ENCODE data around the gene FOXO3. TPM values are rescaled to one million over a fixed set of nuclear protein-coding genes. Genes with fewer than 3 reads are reported as not detected.

Gene FOXO3
- total RNA-seq = 16.6 and 40.8 TPM in 2 replicates

DNA sequence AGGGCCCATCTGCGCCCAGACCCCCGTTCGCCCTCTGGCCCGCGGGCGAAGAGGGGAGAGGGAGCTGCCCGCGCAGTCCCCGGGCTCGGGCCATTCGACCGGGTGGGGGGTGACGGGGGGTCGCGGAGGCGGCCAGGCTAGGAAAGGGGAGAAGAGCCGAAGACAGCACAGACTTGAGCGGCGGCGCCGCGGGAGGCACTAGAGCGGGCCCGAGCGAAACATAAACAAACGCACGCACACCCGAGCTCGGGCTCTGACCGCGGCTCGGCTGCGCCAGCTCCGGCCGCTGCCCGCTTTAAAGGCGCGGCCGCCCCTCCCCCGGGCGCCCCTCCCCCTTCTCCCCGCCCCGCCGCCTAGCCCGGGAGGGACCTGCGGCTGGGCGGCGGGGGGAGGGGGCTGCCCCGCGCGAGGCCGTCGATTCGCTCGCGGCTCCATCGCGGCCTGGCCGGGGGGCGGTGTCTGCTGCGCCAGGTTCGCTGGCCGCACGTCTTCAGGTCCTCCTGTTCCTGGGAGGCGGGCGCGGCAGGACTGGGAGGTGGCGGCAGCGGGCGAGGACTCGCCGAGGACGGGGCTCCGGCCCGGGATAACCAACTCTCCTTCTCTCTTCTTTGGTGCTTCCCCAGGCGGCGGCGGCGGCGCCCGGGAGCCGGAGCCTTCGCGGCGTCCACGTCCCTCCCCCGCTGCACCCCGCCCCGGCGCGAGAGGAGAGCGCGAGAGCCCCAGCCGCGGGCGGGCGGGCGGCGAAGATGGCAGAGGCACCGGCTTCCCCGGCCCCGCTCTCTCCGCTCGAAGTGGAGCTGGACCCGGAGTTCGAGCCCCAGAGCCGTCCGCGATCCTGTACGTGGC lies at the start of gene FOXO3:
Gene FOXO3 (plus strand): TSS at position 455 of the 846 bp plus-strand sequence. CDS start 292 bp downstream, at position 747.

All from mesangial cell (primary cell).